Measurements from ENCODE around the gene TRAPPC1.
"Not testable (repeated sequence)": the region's sequence is repeated elsewhere in the genome, so short reads cannot be mapped to it uniquely, and the experiment has no call there.

The TRAPPC1 gene, protein sequence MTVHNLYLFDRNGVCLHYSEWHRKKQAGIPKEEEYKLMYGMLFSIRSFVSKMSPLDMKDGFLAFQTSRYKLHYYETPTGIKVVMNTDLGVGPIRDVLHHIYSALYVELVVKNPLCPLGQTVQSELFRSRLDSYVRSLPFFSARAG

DNA sequence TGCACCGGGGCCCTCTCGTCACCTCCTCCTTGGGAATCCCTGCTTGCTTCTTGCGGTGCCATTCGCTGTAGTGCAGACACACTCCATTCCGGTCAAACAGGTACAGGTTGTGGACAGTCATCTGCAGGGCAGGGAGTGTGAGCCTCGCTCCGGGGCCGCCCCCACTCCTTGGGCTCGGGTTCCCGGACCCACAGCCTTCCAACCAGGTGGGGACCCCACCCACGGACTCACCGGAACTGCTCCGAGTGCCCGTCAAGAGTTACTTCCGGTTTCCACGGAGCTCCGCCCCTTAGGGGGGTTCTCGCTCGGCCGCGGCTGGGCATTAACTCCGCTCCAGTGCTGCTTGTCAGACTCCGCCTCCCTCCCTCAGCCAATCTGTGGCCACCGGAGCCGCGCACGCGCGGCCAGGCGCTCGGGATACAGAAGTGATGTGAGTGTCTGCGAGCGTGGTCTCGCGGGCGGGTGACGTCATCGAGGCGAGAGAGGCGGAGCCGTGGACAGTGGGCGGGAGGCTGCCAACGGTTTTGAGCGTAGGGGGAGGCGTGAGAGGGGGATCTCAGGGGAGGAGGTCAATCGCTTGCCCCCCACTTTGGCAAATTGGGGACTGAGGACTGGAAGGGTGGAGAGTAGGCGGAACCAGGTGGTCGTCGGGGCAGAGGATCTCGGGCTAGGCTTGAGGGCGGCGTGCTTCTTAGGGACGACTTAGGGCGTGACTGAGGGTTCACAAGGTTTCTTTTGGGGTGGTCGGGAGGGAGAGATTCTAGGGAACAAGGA, at the start of gene TRAPPC1, which contains the start of gene CNTROB:
TSS of gene TRAPPC1 (minus strand) at position 238 of the 774 bp plus-strand sequence. CDS start at position 121, 117 bp downstream.
TSS of gene CNTROB (plus strand) at position 498 of the 774 bp plus-strand sequence. CDS start 874 bp downstream, outside the sequence.
- peak; percentile 100 for DNase-seq (ENCODE audit: low spot score)

DNA sequence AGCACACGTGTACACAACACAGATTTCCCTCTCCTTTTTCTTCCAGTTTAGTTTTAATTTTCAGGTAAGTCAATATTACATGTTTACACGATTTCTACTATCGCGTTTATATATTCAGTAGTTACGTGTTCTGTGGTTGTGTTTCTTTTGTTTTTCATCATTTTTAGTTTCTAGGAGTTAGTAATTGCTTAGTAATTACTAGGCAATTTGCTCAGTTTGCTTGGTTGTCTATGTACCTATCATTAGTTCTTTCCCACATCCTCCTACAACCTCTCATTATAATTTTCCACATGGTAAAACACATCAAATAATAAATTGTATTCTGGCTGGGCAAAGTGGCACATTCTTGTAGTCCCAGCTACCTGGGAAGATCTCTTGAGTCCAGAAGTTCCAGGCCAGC, 46.1 kb upstream of the TRAPPC1 start:
- DNase-seq (ENCODE audit: low spot score), result no peak

DNA sequence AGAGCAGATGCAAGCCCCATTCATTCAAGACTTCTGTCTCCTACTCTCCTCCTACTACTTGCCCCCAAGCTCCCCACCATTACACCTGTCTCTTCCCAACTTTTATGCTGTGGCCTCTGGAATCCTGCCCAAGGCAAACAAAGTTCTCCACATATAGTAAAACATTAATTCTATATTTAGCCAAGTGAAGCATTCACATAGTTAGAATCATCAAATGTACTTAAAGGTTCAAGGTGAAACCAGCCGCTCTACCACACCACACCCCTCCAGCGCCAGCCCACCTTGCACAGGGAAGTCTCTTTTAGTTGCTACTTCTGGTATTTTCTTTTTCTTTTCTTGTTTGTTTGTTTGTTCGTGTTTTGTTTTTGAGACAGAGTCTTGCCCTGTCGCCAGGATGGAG, 45.3 kb upstream of the TRAPPC1 start:
- no peak for DNase-seq (ENCODE audit: low spot score)

DNA sequence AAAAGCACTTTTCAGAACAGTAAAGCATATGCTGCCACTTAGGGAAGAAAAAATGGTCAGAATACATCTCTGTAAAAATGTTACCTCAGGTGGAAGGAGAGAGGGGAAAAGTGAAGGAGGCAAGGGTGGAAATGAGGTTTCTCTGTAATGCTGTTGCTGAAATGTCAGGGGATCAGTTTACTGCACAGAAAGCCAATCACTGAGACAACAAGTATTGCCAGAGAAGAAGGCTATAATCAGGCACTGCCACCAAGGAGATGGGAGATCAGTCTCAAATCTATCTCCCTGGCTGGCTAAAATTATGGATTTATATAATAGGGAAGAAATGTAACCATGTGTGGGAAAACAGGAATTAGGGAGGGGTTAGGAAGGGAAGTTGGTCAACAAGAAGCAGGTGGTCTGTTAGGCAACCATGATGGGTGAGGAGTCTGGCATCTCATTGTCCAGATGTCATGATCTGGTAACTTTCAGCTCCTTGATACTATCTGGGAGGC, 42.9 kb upstream of the TRAPPC1 start:
- no peak for DNase-seq (ENCODE audit: low spot score)

DNA sequence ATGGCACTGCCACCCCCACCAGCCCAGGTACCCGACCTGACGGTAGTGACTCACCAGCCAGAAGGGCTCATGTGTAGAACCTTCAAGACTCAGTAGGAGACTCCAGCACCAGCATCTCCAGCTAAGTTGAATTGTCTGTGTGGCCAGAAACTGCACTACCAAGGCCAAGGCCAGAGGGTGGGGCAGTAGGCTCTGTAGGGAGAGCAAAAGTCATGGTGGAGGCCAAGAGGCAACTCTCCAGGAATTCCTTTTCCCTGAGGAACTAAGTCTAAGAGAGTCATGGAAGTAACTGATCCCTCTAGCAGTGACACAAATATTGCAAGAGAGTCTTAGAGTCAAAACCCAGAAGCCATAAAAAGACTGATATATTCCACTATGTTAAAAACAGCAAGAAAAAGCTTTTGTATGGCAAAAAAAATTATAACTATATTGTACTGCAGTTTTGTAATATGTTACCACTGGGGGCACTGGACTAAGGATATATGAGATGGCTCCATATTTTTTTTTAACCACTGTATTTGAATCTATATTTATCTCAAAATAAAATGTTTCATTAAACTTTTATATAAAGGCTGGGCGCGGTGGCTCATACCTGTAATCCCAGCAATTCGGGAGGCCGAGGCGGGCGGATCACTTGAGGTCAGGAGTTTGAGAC, 40.5 kb upstream of the TRAPPC1 start:
- DNase-seq (ENCODE audit: low spot score), result no peak

DNA sequence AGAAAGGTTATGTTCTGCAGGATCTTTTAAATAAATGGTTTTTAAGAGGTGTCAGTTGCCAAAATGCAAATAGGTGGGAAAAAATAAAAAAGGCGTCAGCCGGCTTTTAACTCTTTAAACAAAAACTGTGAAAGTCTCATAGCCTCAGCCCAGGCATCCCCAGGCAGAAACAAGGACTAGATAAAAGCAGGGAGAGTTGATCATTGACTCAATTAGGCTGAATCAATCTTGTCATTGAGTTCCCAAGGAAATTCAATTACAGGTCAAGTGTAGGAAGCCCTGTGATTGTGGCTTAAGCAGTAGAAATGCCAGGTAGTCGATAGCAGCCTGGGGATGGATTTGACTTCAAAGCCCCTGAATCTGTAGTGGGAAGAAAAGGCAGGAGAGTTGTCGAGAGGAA, 39.9 kb upstream of the TRAPPC1 start:
- DNase-seq (ENCODE audit: low spot score), result no peak

DNA sequence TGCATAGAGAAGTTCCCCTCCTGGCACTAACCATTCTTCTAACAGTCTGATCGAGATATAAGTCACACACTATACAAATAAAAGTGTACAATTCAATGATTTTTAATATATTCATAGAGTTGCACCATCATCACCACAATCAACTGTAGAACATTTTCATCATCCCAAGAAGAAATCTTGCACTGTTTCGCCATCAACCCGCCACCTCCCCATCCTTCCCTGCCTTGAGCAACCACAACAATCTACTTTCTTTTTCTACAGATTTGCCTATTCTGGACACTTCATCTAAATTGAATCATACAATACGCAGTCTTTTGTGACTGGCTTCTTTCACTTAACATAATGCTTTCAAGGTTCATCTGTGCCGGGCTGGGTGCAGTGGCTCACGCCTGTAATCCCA, 37.7 kb upstream of the TRAPPC1 start:
- no peak for DNase-seq (ENCODE audit: low spot score)

DNA sequence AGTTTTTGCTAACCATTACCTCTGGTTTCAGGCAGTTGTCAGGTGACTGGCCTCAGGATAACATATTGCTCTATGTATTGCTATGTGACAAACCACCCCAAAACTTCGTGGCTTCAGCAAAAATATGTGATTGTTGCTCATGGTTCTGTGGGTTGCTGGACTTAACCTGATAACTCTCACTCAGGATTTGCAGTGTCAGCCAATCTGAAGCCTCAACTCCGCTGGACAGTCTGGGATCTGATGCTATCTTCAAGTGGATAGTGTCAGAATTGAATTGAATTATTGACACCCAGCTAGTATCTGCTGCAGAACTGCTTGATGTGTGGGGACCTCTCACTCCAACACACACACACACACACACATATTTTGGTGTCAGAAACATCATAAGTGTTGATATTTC, 36.0 kb upstream of the TRAPPC1 start:
- no peak for DNase-seq (ENCODE audit: low spot score)

DNA sequence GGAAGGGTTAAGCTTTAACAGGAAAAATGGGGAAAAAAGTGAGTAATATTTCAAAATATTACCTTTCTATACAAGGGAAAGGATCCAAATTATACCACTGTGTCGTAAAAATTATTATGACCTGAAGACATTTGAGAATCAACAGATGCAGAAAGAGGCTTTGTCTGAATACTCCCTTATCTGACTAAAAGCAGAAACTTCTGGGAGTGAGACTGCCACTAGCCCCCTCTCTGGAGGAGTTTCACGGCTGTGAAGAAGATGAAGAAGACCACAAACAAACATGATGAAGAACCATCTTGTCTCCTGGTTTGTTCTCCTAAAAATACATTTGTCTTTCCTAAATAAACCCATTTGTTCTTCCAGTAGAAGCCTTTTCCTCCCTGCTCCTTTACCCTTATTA, 29.7 kb upstream of the TRAPPC1 start:
- DNase-seq (ENCODE audit: low spot score), result no peak

DNA sequence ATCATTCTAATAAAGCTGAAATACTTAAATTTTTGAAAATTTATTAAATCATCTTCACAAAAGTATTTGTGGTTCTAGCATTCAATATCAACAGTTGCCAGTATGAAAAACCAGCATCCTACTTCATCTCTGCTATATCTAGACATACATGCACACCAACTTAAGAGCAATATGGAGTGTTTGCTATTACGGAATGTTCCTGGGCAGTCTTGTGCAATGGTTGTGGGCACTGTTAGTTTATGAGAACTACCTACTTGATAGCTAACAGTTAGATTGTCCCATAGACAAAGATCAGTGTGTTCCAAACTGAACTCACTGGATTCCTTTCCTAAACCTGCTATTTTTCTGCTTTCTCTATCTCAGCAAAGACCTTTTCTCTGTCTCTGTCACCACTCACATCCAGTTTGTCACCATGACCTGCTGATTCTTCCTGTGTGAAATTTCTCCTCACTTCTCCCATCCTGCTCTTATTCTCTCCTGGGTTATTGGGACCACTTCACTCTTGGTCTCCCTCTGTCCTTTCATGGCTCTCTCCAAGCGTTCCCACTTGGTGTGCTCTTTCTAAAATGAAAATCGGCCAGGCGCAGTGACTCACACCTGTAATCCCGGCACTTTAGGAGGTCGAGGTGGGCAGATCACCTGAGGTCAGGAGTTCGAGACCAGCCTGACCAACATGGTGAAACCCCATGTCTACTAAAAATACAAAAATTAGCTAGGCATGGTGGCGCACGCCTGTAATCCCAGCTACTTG, 27.9 kb upstream of the TRAPPC1 start:
- DNase-seq (ENCODE audit: low spot score), result no peak

DNA sequence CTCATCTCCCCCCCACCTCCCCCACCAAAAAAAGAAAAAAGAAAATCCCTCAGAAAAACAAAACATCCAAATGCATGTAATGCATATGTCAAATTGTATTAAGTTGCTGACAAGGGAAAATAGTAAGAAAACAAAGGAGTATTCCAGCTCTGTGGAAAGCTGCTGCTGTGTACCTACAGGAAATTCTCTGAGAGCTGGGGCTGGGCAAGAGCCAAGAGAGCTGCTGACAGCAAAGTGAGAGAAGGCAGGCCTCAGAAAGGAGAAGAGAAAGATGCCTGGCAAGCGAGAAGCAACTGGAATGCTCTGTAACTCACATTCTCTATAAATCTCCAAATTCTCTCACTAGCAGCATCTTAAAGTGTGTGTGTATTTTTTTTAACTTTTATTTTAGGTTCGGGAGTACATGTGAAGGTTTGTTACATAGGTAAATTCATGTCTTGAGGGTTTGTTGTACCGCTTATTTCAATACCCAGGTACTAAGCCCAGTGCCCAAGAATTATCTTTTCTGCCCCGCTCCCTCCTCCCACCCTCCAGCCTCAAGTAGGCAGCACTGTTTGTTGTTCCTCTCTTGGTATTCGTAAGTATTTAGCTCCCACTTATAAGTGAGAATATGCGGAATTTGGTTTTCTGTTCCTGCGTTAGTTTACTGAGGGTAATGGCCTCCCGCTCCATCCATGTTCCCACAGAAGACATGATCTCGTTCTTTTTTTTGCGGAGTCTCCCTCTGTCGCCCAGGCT, 24.7 kb upstream of the TRAPPC1 start:
- no peak for DNase-seq (ENCODE audit: low spot score)

DNA sequence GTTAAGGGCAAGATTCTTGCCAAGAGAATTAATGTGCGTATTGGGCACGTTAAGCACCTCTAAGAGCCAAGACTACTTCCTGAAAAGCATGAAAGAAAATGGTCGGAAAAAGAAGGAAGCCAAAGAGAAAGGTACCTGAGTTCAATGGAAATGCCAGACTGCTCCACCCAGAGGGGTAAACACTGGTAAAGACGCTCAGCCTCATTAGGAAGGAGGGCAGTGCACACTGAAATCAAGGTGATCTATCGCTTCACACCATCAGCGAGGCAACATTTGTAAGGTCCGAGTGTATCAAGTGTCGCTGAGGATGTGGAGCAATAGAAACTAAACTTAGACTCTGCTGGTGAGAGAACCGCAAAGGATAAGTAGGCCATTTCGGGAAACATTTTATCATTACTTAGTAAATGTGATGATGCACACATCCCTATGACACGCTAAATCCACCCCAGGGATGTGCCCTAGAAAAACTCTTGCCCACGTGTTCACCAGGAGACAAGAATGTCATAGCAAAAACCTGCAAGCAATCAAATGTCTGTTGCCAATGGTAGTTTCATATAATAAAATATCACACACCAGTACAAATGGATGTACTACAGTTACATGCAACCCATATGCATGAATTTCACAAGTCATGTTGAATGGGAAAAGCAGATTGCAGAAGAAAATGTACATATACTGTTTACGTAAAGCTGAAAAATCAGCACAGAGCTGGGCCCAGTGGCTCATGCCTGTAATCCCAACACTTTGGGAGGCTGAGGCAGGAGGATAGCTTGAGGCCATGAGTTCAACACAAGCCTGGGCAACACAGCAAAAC, 23.9 kb upstream of the TRAPPC1 start:
- no peak for DNase-seq (ENCODE audit: low spot score)

DNA sequence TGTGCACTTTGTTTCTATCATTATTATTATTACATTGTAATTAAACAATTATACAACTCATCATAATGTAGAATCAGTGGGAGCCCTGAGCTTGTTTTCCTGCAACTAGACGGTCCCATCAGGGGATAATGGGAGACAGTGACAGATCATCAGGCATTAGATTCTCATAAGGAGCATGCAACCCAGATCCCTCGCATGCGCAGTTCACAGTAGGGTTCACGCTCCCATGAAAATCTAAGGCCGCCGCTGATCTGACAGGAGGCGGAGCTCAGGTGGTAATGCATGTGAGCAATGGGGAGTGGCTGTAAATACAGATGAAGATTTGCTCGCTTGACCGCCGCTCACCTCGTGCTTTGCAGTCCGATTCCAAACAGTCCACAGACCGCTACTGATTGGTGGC, 21.5 kb upstream of the TRAPPC1 start:
- not testable (repeated sequence) for DNase-seq (ENCODE audit: low spot score)

DNA sequence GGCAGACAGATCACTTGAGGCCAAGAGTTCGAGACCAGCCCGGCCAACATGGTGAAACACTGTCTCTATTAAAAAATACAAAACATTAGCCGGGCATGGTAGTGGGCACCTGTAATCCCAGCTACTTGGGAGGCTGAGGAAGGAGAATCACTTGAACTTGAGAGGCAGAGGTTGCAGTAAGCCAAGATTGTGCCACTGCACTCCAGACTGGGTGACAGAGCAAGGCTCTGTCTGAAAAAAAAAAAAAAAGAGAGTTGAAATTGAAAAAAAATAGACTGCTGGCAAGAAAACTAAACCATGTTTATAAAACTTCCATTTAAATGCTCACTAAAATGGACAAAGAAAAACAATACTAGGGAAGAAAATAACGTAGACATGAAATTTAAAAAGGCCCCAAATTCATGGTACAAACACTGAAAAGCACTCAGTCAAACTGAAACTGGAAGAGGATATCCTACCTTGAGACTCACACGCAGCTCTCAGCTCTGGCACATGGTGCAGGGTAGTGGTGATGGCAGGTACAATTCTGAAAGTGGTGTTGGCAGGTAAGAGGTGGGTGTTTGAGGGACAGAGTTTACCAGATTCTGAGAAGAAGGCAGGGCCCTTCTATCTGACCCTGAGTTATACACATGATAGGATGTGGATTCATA, 19.5 kb upstream of the TRAPPC1 start:
- no peak for DNase-seq (ENCODE audit: low spot score)

DNA sequence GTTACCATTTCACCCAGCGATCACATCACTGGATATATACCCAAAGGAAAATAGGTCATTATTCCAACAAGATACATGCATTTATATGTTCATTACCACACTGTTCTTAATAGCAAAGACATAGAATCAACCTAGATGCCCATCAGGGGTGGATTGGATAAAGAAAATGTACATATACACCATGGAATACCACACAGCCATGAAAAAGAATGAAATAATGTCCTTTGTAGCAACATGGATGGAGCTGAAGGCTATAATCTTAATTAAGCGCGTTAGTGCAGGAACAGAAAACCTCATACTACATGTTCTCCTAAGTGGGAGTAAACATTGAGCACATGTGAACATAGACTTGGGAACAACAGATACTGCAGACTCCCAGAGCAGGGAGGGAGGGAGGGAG, 18.8 kb upstream of the TRAPPC1 start:
- no peak for DNase-seq (ENCODE audit: low spot score)

DNA sequence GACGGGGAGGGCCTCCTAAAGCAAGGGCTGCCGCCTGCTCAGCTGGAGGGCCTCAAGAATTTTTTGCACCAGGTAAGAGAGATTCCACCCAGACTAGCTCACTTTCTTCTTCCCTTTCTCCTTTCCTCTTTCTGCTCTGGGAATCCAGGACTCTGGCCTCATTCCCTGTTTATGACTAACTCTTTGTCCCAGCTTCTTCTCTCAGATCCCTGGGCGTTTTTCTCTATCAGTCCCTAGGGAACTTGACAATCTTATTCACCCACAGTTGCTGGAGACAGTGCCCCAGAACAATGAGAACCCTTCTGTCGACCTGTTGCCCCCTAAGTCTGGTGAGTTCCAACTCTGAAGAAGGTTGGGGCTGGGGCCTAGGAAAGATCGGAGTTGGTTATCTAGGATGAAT, 15.9 kb upstream of the TRAPPC1 start:
- no peak for DNase-seq (ENCODE audit: low spot score)

DNA sequence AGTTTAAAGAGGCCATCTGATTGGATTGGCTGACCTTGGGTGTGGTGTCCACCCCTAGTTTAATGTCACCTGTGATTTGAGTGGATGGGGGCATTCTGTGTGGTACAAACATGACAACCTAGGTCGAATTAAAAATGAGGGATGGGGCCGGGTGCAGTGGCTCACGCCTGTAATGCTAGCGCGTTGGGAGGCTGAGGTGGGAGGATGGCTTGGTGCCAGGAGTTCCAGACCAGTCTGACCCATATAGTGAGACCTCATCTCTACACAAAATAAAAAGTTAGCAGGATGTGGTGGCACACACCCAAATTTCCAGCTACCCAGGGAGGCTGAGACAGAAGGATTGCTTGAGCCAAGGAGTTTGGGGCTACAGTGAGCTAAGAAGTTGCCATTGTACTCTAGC, 14.7 kb upstream of the TRAPPC1 start:
- DNase-seq (ENCODE audit: low spot score), result no peak

DNA sequence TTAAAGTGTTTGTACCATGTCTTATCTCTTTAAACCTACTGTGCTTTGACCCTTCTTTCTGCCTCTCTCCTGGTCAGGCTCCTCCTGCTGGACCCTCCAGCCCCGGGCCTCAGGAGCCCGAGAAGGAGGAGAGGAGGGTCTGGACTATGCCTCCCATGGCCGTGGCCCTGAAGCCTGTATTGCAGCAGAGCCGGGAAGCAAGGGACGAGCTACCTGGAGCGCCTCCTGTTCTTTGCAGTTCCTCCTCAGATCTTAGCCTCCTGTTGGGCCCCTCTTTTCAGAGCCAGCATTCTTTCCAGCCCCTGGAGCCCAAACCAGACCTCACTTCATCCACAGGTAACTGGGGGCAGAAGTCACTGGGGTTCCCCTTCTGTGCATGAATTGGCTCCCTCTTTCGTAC, 13.9 kb upstream of the TRAPPC1 start:
- no peak for DNase-seq (ENCODE audit: low spot score)

DNA sequence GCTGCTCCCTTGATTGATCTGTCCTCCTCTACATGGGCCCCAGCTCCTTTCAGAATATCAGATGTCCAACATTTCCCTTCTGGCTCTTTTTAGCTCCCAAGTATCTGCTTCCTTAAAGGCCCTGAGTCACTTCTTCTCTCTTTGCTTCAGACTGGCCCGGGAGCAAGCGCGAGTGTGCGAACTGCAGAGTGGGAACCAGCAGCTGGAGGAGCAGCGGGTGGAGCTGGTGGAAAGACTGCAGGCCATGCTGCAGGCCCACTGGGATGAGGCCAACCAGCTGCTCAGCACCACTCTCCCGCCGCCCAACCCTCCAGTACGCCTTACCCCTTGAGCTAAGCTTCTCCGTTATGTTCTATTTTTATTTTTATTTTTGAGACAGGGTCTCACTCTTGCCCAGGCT, 12.6 kb upstream of the TRAPPC1 start:
- no peak for DNase-seq (ENCODE audit: low spot score)

DNA sequence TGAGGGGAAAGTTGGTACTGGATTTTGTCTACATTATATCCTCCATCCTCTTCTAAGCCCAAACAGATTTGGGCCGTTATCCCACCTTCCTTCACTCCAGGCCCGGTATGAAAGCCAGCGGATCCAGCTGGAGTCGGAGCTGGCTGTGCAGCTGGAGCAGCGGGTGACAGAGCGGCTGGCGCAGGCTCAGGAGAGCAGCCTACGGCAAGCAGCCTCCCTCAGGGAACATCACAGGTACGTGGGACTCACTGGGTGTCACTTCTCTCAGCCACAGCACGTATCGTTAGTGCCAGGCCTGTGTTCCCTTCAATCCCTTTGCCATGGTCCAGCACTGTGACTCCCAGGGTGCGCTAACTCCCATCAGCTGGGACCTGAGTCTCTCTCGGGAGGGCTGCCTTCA, 11.5 kb upstream of the TRAPPC1 start:
- no peak for DNase-seq (ENCODE audit: low spot score)
